Amniotic epithelial cell (primary cell): ENCODE measurements around the gene NUDC.
"Not testable (repeated sequence)": the region's sequence is repeated elsewhere in the genome, so short reads cannot be mapped to it uniquely, and the experiment has no call there.

Source experiments
- DNase-seq: peaks from one replicate; pipeline ENCODE4 v3.0.0-alpha.2; 2010; ENCODE audit warnings: low read depth

NUDC gene

DNA sequence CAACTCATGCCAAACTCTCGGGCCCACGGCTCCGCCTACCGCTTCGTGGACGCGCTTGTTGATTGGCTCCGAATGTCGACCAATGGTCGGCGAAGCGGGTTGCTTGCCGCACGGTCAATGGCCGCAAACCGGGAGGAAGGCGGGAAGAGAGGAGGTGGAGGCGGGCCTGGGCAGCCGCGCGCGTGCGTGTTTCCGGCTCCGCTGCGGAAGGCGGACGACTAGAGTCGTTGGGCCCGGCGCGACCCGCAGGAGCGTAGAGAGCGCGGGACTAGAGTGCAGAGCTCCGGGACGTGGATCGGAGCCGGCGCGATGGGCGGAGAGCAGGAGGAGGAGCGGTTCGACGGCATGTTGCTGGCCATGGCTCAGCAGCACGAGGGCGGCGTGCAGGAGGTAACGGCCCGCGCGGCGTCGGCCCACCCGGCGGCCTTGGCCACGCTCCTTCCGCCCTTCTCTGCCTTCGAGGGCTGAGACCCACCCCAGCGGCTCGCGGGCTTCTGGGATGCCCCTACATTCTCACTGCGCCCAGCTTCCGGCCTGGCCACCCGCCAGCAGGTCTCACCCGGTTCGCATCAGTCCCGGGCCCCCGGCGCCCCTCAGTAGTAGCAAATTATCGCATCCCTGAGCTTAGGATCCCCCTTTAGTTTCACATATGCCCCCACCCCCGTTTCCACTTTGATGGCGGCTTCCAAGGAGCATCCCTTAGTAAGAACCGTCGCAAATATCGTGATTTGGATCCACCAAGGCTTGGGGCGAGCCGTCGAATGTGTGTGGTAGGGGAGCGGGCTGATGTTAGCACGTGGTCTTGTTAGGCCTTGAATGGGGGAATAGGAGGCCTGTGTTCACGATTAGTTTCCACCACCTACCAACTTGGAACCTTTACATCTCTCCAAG is at the start of gene NUDC:
TSS of gene NUDC (plus strand) at position 204 of the 891 bp plus-strand sequence. CDS start at position 310, 106 bp downstream.
- peak; percentile 95 for DNase-seq

DNA sequence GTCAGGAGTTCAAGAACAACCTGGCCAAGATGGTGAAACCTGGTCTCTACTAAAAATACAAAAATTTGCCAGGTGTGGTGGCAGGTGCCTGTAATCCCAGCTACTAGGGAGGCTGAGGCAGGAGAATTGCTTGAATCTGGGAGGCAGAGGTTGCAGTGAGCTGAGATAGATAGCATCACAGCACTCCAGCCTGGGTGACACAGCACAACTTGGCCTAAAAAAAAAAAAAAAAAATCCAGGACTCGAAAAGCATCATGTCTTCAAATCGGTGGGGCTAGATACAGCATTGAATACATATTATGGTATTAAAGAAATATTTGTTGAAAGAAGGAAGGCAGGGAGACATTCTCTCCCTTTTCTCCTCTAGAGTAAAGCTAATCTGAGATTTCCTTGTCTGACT is 48.4 kb upstream of the NUDC start:
- DNase-seq = not testable (repeated sequence)

DNA sequence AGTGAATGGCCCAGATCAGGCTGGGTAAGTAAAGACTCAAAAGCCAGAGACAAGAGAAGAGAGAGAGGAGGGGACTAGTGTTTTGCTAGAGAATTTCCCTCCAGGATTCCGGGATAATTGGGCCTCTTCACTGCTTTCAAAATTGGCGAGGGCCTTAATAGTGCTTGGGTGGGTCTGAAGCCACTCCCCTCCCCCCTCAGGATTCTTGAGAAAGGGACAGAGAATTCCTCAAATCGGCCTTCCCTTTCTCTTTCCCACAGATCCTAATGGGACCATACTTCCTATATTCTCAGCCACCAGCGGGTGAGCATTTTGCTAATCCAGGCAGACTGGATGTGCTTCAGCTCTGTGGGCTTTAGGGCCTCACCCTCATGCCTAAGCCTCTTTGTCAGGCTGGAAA is 46.6 kb upstream of the NUDC start:
- DNase-seq = no peak

DNA sequence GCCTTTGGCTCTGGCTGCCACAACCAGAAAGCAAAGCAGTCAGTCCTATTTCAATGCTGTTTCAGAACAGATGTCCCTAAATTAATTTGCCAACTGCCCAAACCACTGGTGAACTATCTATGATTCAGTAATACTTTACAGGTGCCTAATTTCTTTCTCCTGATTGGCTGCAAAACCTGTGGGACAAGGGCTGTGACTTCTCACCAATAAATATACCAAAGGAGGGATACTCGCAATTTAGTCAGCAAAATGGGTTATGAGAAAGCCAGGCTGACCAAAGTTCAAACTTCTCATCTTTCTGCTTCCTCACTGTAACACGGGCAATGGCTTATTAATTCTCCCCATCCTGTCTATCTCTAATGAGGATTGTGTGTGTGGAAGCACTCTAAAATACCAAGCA is 44.2 kb upstream of the NUDC start:
- DNase-seq = no peak

DNA sequence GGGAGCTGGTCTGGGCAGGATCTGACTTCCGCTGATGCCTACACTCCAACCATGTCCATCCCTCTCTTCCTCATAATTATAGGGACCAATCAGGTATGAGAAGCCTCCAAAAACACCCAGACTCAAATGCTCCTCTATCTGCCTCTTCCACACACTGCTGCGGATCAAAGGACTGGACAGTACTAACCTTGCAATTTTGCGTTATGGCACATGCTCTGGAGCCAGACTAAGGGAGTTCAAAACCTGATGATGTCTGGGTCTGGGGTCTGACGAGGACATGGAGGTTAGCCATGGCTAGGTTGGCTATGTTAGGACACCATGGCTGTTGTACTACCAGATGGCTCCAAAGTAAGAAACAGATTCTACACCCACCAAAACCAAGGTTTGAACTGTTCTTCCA is 41.8 kb upstream of the NUDC start:
- no peak for DNase-seq

DNA sequence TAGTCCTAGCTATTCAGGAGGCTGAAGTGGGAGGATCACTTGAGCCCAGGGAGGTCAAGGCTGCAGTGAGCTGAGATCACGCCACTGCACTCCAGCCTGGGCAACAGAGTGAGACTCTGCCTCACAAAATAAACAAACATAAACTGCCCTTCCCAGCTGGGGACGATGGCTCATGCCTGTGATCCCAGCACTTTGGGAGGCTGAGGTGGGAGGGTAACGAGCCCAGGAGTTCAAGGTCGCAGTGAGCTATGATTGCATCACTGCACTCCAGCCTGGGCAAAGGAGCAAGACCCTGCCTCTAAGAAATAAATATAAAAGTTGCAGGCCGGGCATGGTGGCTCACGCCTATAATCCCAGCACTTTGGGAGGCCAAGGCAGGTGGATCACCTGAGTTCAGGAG is 39.9 kb upstream of the NUDC start:
- not testable (repeated sequence) for DNase-seq

DNA sequence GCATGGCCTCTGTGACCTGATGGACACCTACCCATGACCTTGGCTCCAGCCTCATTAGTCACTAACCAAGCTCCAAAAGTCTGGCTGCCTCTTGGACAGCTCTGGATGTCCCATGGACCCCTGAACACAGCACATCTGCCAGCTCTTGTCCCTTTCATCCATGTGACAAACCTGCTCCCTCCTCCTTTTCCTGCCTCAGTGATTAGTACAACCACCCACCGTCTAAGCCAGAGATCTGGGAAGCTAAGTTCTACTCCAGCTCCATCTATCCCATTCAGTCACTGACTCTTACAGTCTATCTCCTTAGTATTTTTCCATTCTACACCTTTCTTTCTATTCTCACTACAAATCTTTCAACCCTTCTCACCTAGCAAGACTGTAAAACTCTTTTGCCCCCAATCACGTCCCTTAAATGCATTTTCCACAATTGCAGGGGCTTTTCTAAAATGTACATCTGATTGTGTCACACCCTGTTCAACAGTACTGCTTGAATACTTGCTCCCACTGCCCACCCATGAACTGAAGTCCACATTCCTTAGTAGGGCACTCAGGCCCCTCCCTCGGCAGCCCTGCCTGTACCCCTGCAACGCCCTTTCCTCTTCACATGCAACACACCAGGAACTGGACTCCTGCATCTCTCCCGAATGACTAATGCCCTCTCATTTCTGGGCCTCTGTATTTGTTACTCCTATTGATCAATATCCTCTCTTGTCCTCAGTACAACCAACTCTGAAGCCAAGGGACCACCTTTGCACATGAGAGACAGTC is 38.7 kb upstream of the NUDC start:
- no peak for DNase-seq

DNA sequence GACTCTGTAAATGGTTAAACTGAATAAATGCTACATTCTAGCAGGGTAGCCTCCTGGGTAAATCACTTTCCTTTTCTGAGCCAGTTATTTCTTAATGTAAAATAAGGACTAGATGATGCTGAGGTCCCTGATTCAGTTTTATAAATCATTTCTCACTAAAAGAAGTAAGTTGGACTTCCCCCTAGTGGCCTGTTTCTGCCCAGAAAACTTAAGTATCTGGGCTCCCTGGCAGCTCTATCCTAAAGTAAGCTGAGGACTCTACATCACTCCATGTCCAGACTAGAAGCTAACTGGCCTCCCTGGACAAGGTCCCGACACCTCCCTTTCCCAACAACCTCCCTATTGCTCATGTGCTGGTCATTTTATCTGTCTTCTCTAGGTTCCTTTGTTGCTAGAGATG is 34.4 kb upstream of the NUDC start:
- DNase-seq = peak; percentile 54

DNA sequence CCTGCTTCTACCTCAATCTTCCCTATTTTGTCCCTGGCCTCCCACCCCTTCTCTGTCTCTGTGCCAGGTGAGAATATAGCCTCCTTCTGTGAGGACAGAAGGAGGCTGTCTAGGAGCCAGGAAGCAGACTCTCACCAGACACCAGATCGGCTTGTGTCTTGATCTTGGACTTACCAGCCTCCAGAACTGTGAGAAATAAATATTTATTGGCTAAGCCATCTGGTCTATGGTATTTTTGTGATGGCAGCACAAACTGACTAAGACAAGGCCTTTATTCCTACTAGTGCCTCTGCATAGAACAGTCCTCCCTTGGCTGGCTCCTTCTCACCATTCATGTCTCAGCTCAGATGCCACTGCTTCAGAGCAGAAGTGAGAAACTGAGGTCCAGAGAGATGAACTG is 33.3 kb upstream of the NUDC start:
- no peak for DNase-seq

DNA sequence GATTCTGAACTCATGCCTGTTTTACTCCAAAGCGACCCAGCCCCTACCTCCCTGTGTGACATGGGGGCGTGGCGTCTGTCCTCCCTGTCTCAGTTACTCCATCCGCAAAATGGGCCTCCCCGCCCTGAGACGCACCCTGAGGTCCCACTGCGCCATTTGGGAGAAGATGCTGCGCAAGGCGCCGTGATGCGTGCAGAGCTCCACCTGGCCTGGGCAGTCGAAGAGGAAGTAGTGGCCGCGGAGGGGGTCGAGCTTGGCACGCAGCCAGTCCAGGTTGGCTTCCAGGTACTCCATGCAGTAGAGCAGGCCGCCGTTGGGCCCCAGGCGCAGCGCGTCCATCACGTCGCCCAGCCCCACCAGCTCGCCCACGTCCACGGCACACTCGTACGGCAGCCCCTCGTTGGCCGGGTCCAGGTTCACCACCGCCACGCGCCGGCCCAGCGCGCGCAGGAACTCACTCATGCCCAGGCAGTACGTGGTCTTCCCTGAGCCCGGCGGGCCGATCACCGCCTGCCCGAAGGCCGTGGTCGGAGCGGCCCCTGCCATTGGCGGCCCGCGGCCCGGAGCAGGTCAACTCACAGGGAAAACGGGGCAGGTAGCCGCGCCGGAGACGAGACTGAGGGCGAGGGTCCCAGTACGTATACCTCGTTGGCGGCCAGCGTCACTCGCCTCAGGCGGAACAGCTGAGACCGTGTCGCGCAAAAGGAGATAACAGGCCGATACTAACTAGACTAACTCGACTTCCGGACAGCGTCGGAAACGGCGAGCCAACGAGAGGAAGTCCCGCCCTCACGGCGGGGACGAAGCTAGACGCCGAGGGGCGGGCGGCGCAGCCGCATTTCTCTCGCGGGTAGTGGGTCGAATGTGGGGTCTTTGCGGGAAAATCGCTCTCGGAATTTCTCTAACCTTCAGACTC is 31.7 kb upstream of the NUDC start, which contains the start of gene GPN2:
TSS of gene GPN2 (minus strand) at position 733 of the 916 bp plus-strand sequence. CDS start at position 546, 187 bp downstream.
- DNase-seq = peak; percentile 70

DNA sequence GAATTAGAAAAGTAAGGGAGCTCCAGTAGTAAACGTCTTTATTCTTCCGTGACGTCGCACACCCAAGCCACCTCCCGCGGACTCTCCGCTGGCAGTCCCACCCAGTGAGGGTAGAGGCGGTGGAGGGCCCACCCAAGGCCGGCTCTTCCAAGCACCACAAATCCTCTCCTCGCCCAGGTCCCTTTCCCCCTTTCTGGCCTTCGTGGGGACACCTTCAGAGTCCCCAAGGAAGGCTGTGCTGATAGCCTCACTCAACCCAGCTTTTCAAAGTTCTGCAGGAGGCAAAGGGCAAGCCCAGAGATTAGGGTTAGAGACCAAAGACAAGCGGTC is 31.1 kb upstream of the NUDC start:
- DNase-seq = no peak

DNA sequence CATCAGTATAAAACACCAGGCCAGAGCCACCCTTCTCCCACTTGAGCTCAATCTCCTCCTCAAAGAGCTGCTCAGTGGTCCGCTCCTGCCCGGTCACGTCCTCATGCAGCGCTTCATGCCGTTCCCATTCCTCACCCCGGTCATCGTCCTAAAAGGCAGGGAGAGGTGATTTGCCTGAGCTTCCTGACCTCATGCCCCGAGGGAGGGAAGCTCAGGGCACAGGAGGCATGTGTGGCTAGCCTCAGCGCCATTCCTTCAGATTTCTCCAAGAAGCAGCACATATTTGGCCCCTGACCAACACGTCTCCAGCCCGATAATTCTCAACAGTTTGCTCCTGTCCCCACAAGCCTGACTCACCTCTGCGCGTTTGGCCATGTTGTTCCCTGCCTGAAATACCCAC is 27.3 kb upstream of the NUDC start:
- DNase-seq = no peak

DNA sequence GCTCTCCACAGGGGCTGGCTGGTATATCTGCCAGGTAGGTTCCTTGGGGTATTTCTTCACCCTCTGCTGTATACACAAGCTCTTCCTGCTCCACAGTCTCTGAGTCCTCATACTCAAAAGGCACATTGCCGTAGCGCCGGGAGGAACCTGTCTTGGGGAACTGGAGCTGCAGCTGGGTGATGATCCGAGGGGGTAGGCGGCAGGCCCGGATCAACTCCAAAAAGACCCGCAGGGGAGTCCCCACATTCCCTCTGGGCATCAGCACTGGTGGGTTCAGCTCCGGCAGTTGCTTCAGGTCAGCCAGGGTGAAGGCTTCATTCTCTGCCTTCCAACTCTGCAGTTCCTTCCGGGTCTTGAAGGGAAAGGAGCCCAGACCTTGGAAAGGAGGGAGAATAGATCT is 24.2 kb upstream of the NUDC start:
- DNase-seq = no peak

DNA sequence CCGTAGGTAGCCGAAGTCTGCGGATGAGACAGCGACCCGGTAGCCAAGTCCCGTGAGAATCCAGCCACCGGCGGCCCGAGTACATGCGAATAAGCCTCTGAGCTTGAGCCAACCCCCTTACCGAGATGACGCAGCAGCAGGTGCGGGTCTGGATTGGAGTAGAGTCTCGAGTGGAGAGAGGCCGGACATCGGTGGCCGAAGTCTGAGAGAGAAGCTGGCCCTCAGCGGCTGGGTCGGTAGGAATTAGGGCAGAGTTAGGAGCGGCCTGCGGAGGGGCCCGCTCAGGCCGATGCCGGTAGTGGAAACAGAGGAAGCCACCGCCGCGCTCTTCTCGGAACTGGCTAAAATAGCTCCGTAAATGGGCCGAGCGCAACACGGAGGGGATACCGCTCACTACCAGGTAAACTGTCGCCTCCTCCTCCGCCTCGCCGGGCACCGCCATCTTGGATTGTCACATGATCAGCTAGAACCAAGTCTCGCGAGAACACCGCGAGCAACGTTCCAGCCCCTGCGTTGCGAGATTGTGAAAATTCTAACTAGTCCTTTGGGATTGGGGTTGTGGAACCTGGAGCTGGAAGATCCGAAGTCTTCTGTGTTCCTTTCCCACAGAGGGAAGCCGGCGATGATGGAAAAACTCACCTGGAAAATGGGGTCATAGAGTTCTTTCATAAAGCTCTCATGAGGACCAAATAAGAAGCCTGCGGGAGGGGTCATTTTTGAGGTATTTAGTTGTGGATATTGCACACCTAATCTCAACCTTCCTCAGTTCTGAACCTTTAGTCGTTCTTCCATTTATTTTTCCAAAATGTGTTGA is 21.3 kb upstream of the NUDC start, which contains the start of gene GPATCH3:
TSS of gene GPATCH3 (minus strand) at position 467 of the 814 bp plus-strand sequence. CDS start at position 442, 25 bp downstream.
- peak; percentile 88 for DNase-seq

DNA sequence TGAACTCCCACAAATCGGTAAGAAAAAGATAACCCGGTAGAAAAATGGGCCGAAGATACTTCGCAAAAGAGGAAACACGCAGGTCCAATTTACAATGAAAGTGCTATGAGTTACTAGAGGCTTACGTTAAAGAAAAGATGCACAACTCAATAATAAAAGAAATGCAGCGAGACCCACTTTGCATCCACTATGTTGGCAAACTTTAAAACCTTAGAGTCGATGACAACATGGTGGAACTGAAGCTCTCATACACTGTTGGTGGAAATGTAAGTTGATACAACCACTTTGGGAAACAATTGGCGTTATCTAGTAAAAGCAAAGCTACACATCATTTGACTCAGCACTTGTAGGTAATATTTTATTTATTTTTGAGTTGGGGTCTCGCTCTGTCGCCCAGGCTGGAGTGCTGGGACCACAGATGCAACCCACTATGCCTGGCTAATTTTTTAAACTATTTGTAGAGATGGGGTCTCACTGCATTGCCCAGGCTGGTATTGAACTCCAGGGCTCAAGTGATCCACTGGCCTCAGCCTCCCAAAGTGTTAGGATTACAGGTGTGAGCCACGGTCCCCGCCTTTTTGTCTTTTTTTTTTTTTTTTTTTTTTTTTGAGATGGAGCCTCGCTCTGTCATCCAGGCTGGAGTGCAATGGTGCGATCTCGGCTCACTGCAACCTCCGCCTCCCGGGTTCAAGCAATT is 20.6 kb upstream of the NUDC start:
- DNase-seq = no peak

DNA sequence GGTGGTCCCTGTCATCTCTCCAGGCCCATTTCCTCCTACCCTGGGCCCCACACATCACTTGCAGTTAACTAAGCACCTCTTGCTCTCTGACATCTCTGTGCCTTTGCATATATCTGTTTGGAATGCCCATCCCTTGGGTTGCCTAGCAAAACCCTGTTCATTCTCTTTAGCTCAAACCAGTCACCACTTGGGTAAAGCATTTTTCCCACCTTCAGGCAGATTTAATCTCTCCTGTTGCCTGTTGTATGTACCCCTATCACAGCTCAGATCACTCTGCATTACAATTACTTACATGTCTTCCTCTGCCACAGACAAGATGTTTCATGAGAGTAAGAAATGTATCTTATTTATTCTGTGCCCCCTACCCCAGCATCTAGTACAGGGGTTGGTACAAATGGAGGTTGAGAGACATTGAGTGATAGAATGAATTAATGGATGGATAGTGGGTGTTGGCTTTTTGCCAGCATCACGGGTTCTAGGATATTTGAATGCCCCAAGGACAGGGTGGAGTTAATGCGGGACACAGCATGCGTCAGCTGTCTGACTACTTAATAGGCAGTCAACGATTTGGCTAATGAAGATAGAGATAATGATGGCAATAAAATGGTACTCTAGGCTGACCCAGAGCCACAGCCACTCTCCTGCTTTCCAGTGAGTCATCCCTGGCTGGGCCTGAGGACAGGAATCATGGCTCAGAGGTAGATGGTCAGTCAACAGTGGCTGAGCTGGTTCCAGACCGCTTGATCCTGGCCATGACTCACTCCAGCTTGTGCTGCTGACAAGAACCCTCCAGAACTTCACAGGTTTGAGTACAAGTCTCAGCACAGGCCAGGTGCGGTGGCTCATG is 14.2 kb upstream of the NUDC start:
- peak; percentile 88 for DNase-seq

DNA sequence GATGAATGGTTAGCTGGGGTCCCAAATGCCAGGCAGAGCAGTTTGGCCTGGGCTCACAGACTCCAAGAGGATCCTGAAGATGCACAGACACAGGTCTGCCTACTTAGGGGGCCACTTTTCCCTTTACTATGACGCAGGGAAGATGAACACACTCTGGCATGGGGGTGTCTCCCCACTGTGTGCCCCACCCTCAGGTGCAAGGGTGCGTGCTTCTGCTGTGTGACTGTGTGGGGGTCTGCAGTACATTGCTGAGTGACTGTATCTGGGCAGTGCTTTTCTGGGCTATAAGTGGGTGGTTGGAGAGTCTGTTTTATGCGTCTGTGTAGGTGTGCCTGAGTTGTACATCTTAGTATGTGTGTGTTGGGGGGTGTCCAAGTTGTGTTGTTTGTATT is 11.6 kb upstream of the NUDC start:
- DNase-seq = no peak

DNA sequence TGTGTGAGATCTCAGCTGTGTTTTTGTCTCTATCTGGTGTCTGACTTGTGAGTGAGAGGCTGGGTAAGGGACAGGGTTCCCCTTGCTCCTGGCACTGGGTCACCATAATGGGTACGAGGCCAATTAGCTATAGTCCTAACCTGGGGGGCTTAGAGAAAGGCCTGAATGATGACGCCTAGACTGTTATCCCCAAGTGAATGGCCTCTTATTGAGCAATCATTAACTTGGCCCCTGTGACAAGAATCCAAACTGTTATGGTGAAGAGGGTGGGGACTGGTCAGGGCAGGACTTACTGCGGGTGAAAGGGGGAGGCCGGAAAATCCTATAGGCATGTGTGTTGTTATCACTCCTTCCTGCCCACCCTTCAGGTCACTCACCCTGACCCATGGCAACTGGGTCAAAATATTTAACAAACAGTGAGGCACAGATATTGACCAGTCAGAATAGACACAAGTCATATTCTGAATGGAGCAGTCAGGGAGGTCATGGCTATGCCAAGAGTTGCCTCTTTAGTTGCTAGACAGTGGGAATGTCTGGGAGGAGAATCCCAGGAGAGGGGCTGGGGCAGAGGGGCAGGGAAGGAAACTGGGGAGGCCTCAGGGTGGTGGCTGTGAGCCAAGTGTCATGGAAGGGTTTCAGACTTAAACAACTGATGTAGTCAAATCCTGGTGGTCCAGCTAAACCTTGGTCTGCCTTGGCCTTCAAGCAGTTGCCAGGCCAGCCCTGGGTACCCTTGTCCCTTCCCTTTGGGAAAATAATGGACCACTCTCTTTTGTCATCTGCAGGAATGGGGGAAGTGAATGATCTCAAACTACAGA is 11.0 kb upstream of the NUDC start:
- no peak for DNase-seq
